ENCODE data around the gene TMEM126B. TPM values are rescaled to one million over a fixed set of nuclear protein-coding genes. Genes with fewer than 3 reads are reported as not detected.

Gene TMEM126B
- total RNA-seq, 1 experiment from 2014 or later = 74.0 TPM

DNA sequence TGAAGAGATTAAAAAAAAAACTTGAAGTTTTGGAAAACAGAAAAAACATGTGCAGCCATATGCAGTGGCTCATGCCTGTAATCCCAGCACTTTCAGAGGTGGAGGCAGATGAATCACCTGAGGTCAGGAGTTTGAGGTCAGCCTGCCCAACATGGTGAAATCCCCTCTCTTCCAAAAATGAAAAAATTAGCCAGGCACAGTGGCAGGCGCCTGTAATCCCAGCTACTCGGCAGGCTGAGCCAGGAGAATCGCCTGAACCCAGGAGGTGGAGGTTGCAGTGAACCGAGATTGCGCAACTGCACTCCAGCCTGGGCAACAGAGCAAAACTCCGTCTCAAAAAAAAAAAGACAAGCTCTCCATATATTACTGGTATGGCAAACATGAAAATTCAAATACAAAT is 8.9 kb upstream of the TMEM126B start:
- H3K9ac ChIP-seq (ENCODE audit: extremely low read depth, insufficient read length, low read length) = no peak overlapping the region
- no peaks in the 10 kb centered on the region for H3K9me3 Mint-ChIP-seq
- no peak for DNase-seq
- no peak overlapping the region for H4K5ac ChIP-seq (ENCODE audit: insufficient read length, low read depth, low read length)
- H3K4me2 ChIP-seq (ENCODE audit: insufficient read depth, insufficient read length, low read length) = no peak overlapping the region
- H2AK5ac ChIP-seq (ENCODE audit: insufficient read length, low read length) = no peak overlapping the region
- peaks cover 0 to 6% of the 10 kb centered on the region in 2 experiments; a peak in 3 of 4 replicates for H3K4me1 Mint-ChIP-seq
- no peak overlapping the region for H2BK20ac ChIP-seq (ENCODE audit: low read depth, low read length, poor library complexity, severe bottlenecking)
- H2BK120ac ChIP-seq (ENCODE audit: low read depth, low read length, poor library complexity, severe bottlenecking) = no peak overlapping the region
- H3K18ac ChIP-seq (ENCODE audit: insufficient read length, low read depth, low read length) = no peak overlapping the region
- H3K4me3 Mint-ChIP-seq = no peak overlapping the region
- H2AFZ ChIP-seq (ENCODE audit: low read length) = no peak overlapping the region
- no peak overlapping the region for H2BK15ac ChIP-seq (ENCODE audit: low read depth, low read length)
- no peak overlapping the region for H3K23ac ChIP-seq (ENCODE audit: insufficient read length, low read depth, low read length)
- no peaks in the 10 kb centered on the region for H3K27me3 ChIP-seq (ENCODE audit: insufficient read depth, low read length)
- H3K36me3 Mint-ChIP-seq (ENCODE audit: insufficient read depth in 1 of 3, low read depth in 3 of 3) = peaks cover 0 to 12% (median 4%) of the 10 kb centered on the region in 3 experiments; a peak in 3 of 7 replicates
- no peak overlapping the region for H3K4ac ChIP-seq (ENCODE audit: low read depth, low read length)
- H4K8ac ChIP-seq (replicated peaks; ENCODE audit: insufficient read length, low read depth, low read length) = no peak overlapping the region
- WGBS (ENCODE audit: extremely low coverage, insufficient read length, low lambda C conversion rate) = no CpG with 5 or more reads among the region's 6 CpGs
- no peak overlapping the region for H2BK5ac ChIP-seq (ENCODE audit: insufficient read length, low read length)
- H3K9me3 ChIP-seq (ENCODE audit: control insufficient read depth, low read depth, low read length) = no peaks in the 10 kb centered on the region
- no peaks in the 10 kb centered on the region for H4K20me1 ChIP-seq (ENCODE audit: control insufficient read depth, insufficient read depth, insufficient read length)
- H3K4me1 ChIP-seq (ENCODE audit: insufficient read depth, low read length) = no peaks in the 10 kb centered on the region
- H3K79me1 ChIP-seq (ENCODE audit: insufficient read depth, low read depth, low read length, poor library complexity, severe bottlenecking) = no peaks in the 10 kb centered on the region
- no peak overlapping the region for H3K56ac ChIP-seq (ENCODE audit: insufficient read length, low read depth, low read length)
- TF ChIP-seq, protein P1, sequence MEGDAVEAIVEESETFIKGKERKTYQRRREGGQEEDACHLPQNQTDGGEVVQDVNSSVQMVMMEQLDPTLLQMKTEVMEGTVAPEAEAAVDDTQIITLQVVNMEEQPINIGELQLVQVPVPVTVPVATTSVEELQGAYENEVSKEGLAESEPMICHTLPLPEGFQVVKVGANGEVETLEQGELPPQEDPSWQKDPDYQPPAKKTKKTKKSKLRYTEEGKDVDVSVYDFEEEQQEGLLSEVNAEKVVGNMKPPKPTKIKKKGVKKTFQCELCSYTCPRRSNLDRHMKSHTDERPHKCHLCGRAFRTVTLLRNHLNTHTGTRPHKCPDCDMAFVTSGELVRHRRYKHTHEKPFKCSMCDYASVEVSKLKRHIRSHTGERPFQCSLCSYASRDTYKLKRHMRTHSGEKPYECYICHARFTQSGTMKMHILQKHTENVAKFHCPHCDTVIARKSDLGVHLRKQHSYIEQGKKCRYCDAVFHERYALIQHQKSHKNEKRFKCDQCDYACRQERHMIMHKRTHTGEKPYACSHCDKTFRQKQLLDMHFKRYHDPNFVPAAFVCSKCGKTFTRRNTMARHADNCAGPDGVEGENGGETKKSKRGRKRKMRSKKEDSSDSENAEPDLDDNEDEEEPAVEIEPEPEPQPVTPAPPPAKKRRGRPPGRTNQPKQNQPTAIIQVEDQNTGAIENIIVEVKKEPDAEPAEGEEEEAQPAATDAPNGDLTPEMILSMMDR (conservative IDR thresholded peaks at IDR 0.05) = no peak
- H3K27ac ChIP-seq (ENCODE audit: insufficient read length, low read depth, low read length) = no peak overlapping the region
- no peak overlapping the region for H4K91ac ChIP-seq (ENCODE audit: insufficient read length, low read depth, low read length)
- no peak overlapping the region for H3K14ac ChIP-seq (ENCODE audit: insufficient read depth, low read length)
- H3K23me2 ChIP-seq (ENCODE audit: insufficient read length, low read depth, low read length, poor library complexity, severe bottlenecking) = no peaks in the 10 kb centered on the region
- H3K79me2 ChIP-seq (ENCODE audit: insufficient read depth, low read length) = no peaks in the 10 kb centered on the region
- H3K27me3 Mint-ChIP-seq (ENCODE audit: low read depth) = no peaks in the 10 kb centered on the region
- H3T11ph ChIP-seq (ENCODE audit: low read length) = no peak overlapping the region
- no peak overlapping the region for H2BK12ac ChIP-seq (ENCODE audit: insufficient read length, low read depth, low read length)
- no peak overlapping the region for H3K27ac Mint-ChIP-seq

All from H9 (cell line).